LoVo (cell line): Measurements from ENCODE around the gene RNF225.
"Not testable (repeated sequence)": the region's sequence is repeated elsewhere in the genome, so short reads cannot be mapped to it uniquely, and the experiment has no call there.

Source experiments
- DNase-seq: peaks from one replicate; pipeline ENCODE4 v3.0.0-alpha.2; 2016; ENCODE audit warnings: low spot score

The RNF225 gene

GRCh38 chr19:58387338-58388174 lies 7.9 kb upstream of the RNF225 start:
- no peak for DNase-seq

DNA sequence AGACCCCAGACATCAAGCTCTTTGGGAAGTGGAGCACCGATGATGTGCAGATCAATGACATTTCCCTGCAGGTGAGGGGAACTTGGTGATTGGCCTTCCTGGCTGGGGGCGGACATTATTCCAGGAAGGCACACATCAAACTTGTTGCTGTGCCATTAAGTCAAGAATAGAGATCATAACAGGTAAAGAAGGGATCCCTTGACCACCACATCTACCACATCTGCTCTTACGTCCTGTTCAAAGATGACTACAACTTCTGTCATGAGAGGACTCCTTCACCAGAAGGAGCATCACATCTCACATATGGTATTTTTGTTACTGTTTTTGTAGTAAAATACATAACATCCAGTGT lies 7.3 kb upstream of the RNF225 start:
- no peak for DNase-seq

- no peak for DNase-seq
Measured at GRCh38 chr19:58392945-58393724, 2.3 kb upstream of the RNF225 start.

- DNase-seq: no peak
Measured at GRCh38 chr19:58393725-58394033, 1.8 kb upstream of the RNF225 start.

DNA sequence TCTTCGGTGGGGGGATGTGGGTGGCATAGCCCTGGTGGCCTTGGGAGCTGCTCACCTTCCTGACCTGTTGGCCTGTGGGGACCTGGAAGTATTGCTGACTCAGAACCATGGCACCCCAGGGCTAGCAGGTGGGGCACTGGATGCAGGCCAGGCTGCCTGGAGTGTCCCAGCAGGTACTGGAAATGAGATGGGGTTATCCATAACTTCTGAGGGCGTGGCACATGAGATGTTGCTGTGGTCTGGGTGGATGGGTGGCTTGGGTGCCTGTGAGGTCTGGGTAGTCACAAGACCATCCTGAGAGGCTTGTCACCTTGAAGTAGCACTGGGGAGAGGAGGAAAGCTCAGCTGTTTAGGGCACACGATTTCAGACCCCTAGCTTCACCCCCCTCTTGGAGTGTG lies 636 bp upstream of the RNF225 start:
- DNase-seq: peak; percentile 52

- no peak for DNase-seq
Measured at GRCh38 chr19:58395979-58396627, 647 bp downstream of the RNF225 start.

GRCh38 chr19:58396691-58397532 lies 1.5 kb downstream of the RNF225 start:
- DNase-seq: no peak

DNA sequence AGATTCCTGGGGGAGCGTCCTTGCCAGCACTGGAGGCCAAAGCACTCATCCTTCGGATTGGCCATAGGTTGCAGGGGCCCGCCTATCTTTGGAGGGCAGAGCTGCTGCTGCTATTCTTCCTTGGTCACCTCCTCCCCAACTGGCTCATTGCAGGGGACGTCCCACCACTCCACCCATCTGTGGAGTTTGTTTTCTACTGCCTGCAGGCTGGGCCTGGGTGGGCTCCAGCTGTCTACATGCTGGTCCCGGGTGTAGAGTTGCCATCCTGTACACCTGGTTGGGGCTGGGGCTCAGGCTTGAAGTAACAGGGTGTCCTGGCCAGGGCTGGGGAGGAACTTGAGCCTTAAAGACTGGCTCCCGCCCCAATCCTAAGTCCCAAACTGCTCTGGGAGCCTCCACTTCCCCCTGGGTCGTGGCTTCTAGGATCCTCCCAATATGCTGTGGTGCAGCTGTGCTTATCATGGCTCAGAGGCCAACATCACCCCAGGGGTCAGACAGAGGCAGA lies 2.1 kb downstream of the RNF225 start:
- no peak for DNase-seq

GRCh38 chr19:58398087-58398486 lies 2.6 kb downstream of the RNF225 start:
- DNase-seq: no peak

GRCh38 chr19:58398545-58398944 lies 3.1 kb downstream of the RNF225 start:
- no peak for DNase-seq

DNA sequence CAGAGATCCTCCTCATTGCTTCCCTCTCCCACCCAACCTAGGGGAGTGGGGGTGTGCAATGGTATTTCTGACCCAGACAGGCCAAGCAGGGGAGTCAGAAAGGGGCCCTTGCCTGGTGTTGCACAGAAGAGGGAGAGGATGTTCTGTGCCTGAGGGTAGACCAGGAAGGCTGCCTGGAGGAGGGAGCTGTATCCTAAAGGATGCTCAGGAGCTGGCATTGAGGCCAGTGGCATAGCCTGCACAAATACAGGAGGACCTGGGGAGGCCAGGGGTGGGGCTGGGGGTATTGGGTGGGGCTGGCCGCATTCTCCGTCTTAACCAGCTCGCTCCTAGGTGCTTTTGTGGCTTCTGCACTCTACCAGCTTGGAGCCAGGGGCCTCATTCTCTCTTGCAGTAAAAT lies 4.4 kb downstream of the RNF225 start:
- no peak for DNase-seq

DNA sequence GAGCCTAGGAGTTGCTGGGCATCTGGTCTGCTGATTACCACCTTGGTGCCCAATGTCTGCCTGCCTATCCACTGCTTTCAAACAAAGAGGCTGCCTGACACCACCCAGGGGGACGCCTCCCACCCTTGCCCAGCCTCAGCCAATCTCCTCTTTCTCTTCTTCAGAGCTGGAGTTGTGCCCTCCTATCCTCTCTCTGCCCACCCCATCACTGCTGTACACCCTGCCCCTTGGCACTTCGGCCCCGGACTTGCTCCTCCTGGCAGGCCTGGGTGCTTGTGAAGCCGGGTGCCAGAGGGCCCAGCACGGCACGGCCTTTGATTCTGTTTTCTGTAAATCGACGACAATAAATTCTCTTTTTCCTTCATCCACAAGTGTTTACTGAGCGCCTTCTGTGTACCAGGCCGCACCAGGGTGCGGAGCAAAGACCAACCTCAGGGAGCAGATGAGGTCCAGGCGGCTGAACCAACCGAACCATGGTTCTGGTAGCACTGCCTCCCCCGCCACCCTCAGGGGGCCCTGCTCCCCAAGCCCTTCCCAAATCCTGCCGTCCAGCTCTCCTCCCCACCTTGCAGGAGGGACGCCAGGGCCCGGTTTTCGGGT lies 5.0 kb downstream of the RNF225 start:
- no peak for DNase-seq

DNA sequence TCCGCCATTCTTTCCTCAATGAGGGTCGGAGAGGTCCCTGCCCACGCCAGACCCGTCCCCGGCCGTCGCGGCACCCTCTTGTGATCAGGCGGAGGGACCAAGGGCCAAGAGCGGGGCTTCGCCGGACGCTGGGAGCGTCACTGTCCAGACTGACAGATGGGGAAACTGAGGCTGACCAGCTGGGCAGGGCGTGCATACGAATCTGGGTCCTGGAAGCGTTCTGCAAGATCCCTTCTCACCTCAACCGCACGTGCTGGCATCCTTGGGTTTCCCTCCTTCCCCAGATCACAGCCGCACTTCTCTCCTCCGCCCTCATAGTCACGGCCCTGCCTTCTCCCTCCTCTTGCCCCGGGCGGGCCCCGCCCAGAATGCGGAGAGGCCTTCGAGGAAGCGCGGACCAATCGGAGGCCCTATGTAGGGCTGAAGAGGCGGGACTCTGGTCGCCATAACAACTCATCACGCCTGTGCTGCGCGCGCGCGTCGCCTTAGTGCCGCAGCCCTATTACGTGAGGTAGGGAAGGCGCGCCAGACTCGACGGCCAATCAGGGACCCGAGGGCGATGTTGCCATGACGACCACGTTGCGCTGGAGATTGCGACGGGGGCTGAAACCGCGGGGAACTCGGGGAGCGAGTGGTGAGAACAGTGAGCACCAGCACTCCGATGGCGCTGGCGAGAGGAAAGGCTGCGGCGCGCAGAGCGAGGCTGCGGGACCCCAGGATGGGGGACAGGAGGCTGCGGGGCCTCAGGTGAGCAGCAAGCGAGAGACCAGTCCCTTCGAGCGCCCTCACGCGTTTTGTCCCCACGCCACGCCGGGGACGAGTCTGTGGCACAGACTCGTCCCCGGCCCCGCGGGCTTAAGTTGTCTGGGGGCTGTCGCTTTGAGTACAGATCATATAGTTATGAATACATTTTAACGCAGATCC lies 5.7 kb downstream of the RNF225 start:
- peak; percentile 99 for DNase-seq

DNA sequence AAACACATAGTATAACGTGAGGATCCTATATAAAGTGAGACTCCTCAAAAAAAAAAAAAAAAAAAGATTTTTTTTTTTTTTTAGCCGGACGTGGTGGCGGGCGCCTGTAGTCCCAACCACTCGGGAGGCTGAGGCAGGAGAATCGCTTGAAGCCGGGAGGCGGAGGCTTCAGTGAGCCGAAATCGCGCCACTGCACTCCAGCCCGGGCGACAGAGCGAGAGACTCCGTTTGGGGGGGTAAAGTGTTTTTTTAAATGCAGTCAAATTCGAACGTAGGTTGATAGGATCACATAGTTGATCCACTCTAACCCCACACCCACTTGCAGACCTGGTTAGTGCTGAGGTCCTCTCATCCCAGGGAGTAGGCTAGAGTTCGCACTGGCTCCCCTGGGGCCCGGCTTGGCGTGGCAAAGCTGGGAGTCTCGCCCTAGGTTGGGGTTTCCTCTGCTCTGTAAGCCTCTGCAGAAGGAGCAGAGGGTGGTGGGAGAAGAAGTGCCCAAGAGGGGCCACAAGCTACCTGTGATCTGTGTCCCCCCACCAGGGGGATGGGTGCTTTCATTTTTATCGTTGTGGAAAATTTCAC lies 6.5 kb downstream of the RNF225 start:
- no peak for DNase-seq

- not testable (repeated sequence) for DNase-seq
Measured at GRCh38 chr19:58403920-58404478, 8.5 kb downstream of the RNF225 start.

DNA sequence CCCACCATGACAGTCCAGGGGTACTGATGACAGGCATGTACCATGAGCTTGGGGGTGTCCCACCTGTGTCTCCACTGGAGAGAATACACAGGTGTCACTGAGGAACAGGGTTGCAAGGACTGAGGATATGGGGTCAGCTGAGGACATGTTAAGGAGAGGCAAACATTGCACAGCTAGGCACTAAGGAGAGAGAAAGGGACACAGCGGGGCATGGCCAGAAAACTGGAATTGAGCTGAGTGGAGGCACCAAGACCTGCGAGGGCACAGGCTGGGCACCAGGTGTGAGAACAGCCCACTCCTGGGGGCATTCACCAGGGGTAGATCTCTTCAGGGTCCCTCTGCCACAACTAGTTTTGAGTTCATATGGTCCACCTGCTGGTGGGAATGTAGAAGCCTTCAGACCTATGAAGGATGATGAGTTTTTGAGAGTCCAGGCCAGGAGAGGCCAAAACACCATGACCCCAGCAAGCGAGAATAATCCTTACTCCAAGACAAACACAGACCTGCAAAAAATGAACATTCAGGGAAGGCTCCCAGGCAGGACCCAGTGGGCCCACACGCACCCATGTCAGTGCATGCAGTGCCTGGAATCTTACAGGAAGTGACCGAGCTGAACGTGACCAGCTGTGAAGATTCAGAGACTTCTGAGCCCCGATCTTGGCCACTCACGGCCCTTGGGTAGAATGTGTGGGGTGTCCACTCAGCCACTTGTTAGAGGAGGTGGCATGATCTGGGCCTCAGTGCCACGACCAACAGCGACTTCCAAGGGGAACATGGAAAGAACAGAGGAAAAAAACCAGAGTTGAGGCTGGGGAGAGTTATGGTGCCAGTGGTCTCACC lies 11.6 kb downstream of the RNF225 start:
- no peak for DNase-seq

DNA sequence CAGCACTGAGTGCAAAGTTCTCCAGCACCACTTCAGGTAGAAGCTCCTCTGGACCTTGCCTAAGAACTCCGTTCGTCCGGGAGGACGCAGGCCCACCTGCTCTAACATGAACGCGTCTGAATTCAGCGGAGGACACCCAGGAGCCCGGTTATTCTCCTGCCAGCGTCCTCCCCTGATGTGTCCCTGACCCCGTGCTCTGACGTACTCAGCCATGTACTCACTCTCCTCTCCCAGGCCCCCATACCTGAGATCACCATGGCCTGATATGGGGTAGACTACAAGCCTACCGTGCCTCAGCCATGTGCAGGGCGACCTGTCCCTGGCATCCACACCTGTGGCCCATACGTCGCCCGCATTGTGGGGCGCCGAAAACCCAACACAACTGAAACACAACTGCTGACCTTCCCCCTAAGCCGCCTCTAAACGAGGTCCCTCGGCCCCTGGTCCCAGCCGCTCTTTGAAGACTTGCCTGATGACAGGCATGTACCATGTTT lies 12.2 kb downstream of the RNF225 start:
- no peak for DNase-seq

- peak; percentile 94 for DNase-seq
Measured at GRCh38 chr19:58408152-58409009, 12.9 kb downstream of the RNF225 start, which contains the start of gene ZNF584. Gene ZNF584, plus strand, starts transcription at chr19:58408649. Its CDS starts 499 bp downstream, at chr19:58409148.
